ENCODE measurements around the gene KNTC1.
"Not testable (repeated sequence)": the region's sequence is repeated elsewhere in the genome, so short reads cannot be mapped to it uniquely, and the experiment has no call there.

DNA sequence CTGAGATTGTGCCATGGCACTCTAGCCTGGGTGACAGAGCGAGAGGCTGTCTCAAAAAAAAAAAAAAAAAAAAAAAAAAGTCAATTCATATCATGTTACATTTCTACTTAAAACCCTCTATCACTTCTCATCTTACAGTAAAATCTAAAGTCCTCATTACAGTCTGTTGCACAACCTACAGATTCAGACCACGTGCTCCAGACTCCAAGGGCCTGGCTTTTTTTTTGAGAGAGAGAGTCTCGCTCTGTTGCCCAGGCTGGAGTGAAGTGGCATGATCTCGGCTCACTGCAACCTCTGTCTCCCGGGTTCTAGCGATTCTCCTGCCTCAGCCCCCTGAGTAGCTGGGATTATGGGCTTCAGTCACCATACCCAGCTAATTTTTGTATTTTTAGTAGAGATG is 40.7 kb upstream of the KNTC1 start:
- not testable (repeated sequence) for TF ChIP-seq POLR2A (IDR thresholded peaks at IDR 0.05)
- TF ChIP-seq, protein P1, sequence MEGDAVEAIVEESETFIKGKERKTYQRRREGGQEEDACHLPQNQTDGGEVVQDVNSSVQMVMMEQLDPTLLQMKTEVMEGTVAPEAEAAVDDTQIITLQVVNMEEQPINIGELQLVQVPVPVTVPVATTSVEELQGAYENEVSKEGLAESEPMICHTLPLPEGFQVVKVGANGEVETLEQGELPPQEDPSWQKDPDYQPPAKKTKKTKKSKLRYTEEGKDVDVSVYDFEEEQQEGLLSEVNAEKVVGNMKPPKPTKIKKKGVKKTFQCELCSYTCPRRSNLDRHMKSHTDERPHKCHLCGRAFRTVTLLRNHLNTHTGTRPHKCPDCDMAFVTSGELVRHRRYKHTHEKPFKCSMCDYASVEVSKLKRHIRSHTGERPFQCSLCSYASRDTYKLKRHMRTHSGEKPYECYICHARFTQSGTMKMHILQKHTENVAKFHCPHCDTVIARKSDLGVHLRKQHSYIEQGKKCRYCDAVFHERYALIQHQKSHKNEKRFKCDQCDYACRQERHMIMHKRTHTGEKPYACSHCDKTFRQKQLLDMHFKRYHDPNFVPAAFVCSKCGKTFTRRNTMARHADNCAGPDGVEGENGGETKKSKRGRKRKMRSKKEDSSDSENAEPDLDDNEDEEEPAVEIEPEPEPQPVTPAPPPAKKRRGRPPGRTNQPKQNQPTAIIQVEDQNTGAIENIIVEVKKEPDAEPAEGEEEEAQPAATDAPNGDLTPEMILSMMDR (IDR thresholded peaks at IDR 0.05): not testable (repeated sequence)
